OCI-LY3 (cell line): ENCODE measurements around the gene AKAP6.

ENCODE experiments used
- H2AFZ ChIP-seq: fragments of 200-600, 300-600 bp; shearing (Covaris generic); 2 replicates; pipeline ENCODE4 v1.6.0; 2014; ENCODE audit warnings: antibody characterized with exemption, low read depth, low read length
- H3K27ac ChIP-seq: fragments of 200-600, 300-600 bp; sonication (generic); 2 replicates; pipeline ENCODE4 v1.5.1; 2014; ENCODE audit warnings: mild to moderate bottlenecking, low read length, moderate library complexity, mixed read lengths
- H3K27me3 ChIP-seq: fragments of 200-600, 300-600 bp; sonication (generic); 2 replicates; pipeline ENCODE4 v1.6.1; 2014; ENCODE audit warnings: low read depth, low read length, mixed read lengths
- H3K36me3 ChIP-seq: fragments of 200-600, 300-600 bp; sonication (generic); replicated peaks from 2 replicates; pipeline ENCODE3; 2014; ENCODE audit warnings: low read depth, low read length, mixed read lengths
- H3K4me1 ChIP-seq: fragments of 300-600, 200-600 bp; sonication (generic); 2 replicates; pipeline ENCODE4 v1.6.1; 2014; ENCODE audit warnings: low read length, mixed read lengths
- H3K4me2 ChIP-seq: fragments of 200-600, 300-600 bp; sonication (generic); 2 replicates; pipeline ENCODE4 v1.6.1; 2014; ENCODE audit warnings: low read length, mixed read lengths
- H3K4me3 ChIP-seq: fragments of 300-600, 200-600 bp; sonication (generic); 2 replicates; pipeline ENCODE4 v1.5.1; 2014; ENCODE audit warnings: antibody characterized with exemption, mild to moderate bottlenecking, low read length, moderate library complexity
- H3K79me2 ChIP-seq: fragments of 300-600, 200-600 bp; shearing (Covaris generic); 2 replicates; pipeline ENCODE4 v1.6.1; 2014; ENCODE audit warnings: mild to moderate bottlenecking, low read length, mixed read lengths
- H3K9ac ChIP-seq: fragments of 300-600, 200-600 bp; shearing (Covaris generic); 2 replicates; pipeline ENCODE4 v1.6.0; 2014; ENCODE audit warnings: mild to moderate bottlenecking, low read length, moderate library complexity
- H3K9me3 ChIP-seq: fragments of 200-600, 300-600 bp; shearing (Covaris generic); 2 replicates; pipeline ENCODE4 v1.6.1; 2014; ENCODE audit warnings: low read length, mixed read lengths; ENCODE audit not compliant: insufficient read depth
- H4K20me1 ChIP-seq: fragments of 200-600, 300-600 bp; sonication (generic); 2 replicates; pipeline ENCODE4 v1.6.1; 2016; ENCODE audit warnings: low read length, mixed read lengths; ENCODE audit not compliant: insufficient read depth
- CTCF ChIP-seq: fragments of 200-600, 300-600 bp; sonication (generic); IDR thresholded peaks from 2 replicates; pipeline ENCODE4 v1.5.1; 2014; ENCODE audit warnings: antibody characterized with exemption, low read length, low read depth
- EZH2phosphoT487 ChIP-seq: fragments of 200-600 bp; shearing (Covaris generic); IDR thresholded peaks from 2 replicates; pipeline ENCODE4 v1.6.1; 2018; ENCODE audit warnings: antibody characterized with exemption, mixed run types, low read depth

Gene AKAP6

GRCh38 chr14:32620724-32621123 is 291.6 kb downstream of the AKAP6 start:
- TF ChIP-seq EZH2phosphoT487, result no peak
- TF ChIP-seq CTCF, result no peak

GRCh38 chr14:32621585-32621984 is 292.5 kb downstream of the AKAP6 start:
- Histone ChIP-seq H4K20me1 (no peaks in the 10 kb centered on the region), H3K4me3 (no peak overlapping the region), H3K79me2 (no peaks in the 10 kb centered on the region), H3K36me3 (no peaks in the 10 kb centered on the region), H3K9me3 (no peaks in the 10 kb centered on the region), H2AFZ (no peak overlapping the region), H3K27ac (no peak overlapping the region), H3K27me3 (no peaks in the 10 kb centered on the region), H3K4me1 (peaks cover 10% of the 10 kb centered on the region), H3K9ac (no peak overlapping the region), H3K4me2 (no peak overlapping the region)
- TF ChIP-seq EZH2phosphoT487 (no peak), CTCF (no peak)

More at GRCh38 chr14:32620724-32621123, 291.6 kb downstream of the AKAP6 start:
- no peak overlapping the region for H3K27ac ChIP-seq
- H3K9me3 ChIP-seq, result no peaks in the 10 kb centered on the region
- no peaks in the 10 kb centered on the region for H3K27me3 ChIP-seq
- H3K4me2 ChIP-seq, result no peak overlapping the region
- no peak overlapping the region for H3K9ac ChIP-seq
- H2AFZ ChIP-seq, result no peak overlapping the region
- no peaks in the 10 kb centered on the region for H4K20me1 ChIP-seq
- no peaks in the 10 kb centered on the region for H3K36me3 ChIP-seq
- H3K4me3 ChIP-seq, result no peak overlapping the region
- no peaks in the 10 kb centered on the region for H3K79me2 ChIP-seq
- H3K4me1 ChIP-seq, result peaks cover 10% of the 10 kb centered on the region

- H4K20me1 ChIP-seq, result no peaks in the 10 kb centered on the region
- H3K4me1 ChIP-seq, result peaks cover 10% of the 10 kb centered on the region
- TF ChIP-seq EZH2phosphoT487, result no peak
- TF ChIP-seq CTCF, result no peak
- H3K79me2 ChIP-seq, result no peaks in the 10 kb centered on the region
- peak overlapping the region; percentile 39 for H2AFZ ChIP-seq
- H3K27ac ChIP-seq, result no peak overlapping the region
- no peaks in the 10 kb centered on the region for H3K9me3 ChIP-seq
- no peak overlapping the region for H3K9ac ChIP-seq
- H3K4me3 ChIP-seq, result no peak overlapping the region
- H3K36me3 ChIP-seq, result no peaks in the 10 kb centered on the region
- peak overlapping the region; percentile 36 for H3K4me2 ChIP-seq
- H3K27me3 ChIP-seq, result no peaks in the 10 kb centered on the region
Observed at GRCh38 chr14:32622742-32623141, 293.6 kb downstream of the AKAP6 start.

- H3K27me3 ChIP-seq, result no peaks in the 10 kb centered on the region
- no peak overlapping the region for H3K4me3 ChIP-seq
- TF ChIP-seq EZH2phosphoT487 (no peak), CTCF (no peak)
- H3K36me3 ChIP-seq, result no peaks in the 10 kb centered on the region
- no peak overlapping the region for H3K27ac ChIP-seq
- H2AFZ ChIP-seq, result peak overlapping the region; percentile 39; the same call in 1 of the 2 replicates
- no peaks in the 10 kb centered on the region for H3K9me3 ChIP-seq
- no peak overlapping the region for H3K9ac ChIP-seq
- H3K4me1 ChIP-seq, result peaks cover 10% of the 10 kb centered on the region
- no peak overlapping the region; the same call in 1 of the 2 replicates for H3K4me2 ChIP-seq
- H4K20me1 ChIP-seq, result no peaks in the 10 kb centered on the region
- no peaks in the 10 kb centered on the region for H3K79me2 ChIP-seq
Observed at GRCh38 chr14:32623300-32624093, 294.4 kb downstream of the AKAP6 start.
